Trophoblast cell (in vitro differentiated cells and primary cell): ENCODE measurements around the gene GPHA2.

ENCODE experiments used
- DNase-seq, 2 donors: peaks; one replicate each; pipeline ENCODE4 v3.0.0-alpha.2; 2016
- H2AFZ ChIP-seq: 2 replicates; pipeline ENCODE4 v1.6.1; 2013; ENCODE audit warnings: low read length, moderate library complexity, mild to moderate bottlenecking; ENCODE audit not compliant: insufficient read depth, poor library complexity
- H2AK5ac ChIP-seq: 2 replicates; pipeline ENCODE4 v1.6.1; 2013; ENCODE audit warnings: mild to moderate bottlenecking, low read length
- H2BK120ac ChIP-seq: 2 replicates; pipeline ENCODE4 v1.6.1; 2013; ENCODE audit warnings: low read length, mild to moderate bottlenecking, moderate library complexity; ENCODE audit not compliant: insufficient read depth, poor library complexity
- H2BK12ac ChIP-seq: 2 replicates; pipeline ENCODE4 v1.6.1; 2013; ENCODE audit warnings: mild to moderate bottlenecking, low read length, moderate library complexity
- H2BK5ac ChIP-seq: 2 replicates; pipeline ENCODE4 v1.6.1; 2013; ENCODE audit warnings: low read length, low read depth, moderate library complexity, mild to moderate bottlenecking; ENCODE audit not compliant: poor library complexity
- H3K14ac ChIP-seq: 2 replicates; pipeline ENCODE4 v1.6.1; 2013; ENCODE audit warnings: mild to moderate bottlenecking, low read length
- H3K18ac ChIP-seq: 2 replicates; pipeline ENCODE4 v1.6.1; 2013; ENCODE audit warnings: mild to moderate bottlenecking, low read length
- H3K23ac ChIP-seq: 2 replicates; pipeline ENCODE4 v1.6.1; 2013; ENCODE audit warnings: low read length
- H3K27ac ChIP-seq: 2 replicates; pipeline ENCODE4 v1.5.1; 2013; ENCODE audit warnings: low read depth, mild to moderate bottlenecking, inconsistent platforms, low read length, moderate library complexity
- H3K27me3 ChIP-seq: 2 replicates; pipeline ENCODE4 v1.6.1; 2013; ENCODE audit warnings: inconsistent platforms, mild to moderate bottlenecking, low read length, moderate library complexity; ENCODE audit not compliant: insufficient read depth
- H3K36me3 ChIP-seq, 2 experiments: 1 replicate in 1 of 2; 2 replicates in 1 of 2; pipeline ENCODE4 v1.6.1; 2013; ENCODE audit warnings: low read length in 2 of 2, mild to moderate bottlenecking in 2 of 2, moderate library complexity in 1 of 2; ENCODE audit not compliant: insufficient read depth in 2 of 2, control insufficient read depth in 1 of 2
- H3K4ac ChIP-seq: 2 replicates; pipeline ENCODE4 v1.6.1; 2013; ENCODE audit warnings: low read depth, mild to moderate bottlenecking, low read length, moderate library complexity
- H3K4me1 ChIP-seq, 2 experiments: 1 replicate in 1 of 2; 2 replicates in 1 of 2; pipeline ENCODE4 v1.6.1; 2013; ENCODE audit warnings: low read length in 2 of 2, mild to moderate bottlenecking in 2 of 2, moderate library complexity in 1 of 2; ENCODE audit not compliant: insufficient read depth in 2 of 2, control insufficient read depth in 1 of 2
- H3K4me2 ChIP-seq: 2 replicates; pipeline ENCODE4 v1.6.1; 2013; ENCODE audit warnings: inconsistent platforms, mild to moderate bottlenecking, low read length, moderate library complexity
- H3K4me3 ChIP-seq: 2 replicates; pipeline ENCODE4 v1.5.1; 2013; ENCODE audit warnings: mild to moderate bottlenecking, low read depth, low read length, inconsistent platforms
- H3K79me1 ChIP-seq: one replicate; pipeline ENCODE4 v1.6.1; 2013; ENCODE audit warnings: low read length
- H3K79me2 ChIP-seq: 2 replicates; pipeline ENCODE4 v1.6.1; 2013; ENCODE audit warnings: low read length, mild to moderate bottlenecking; ENCODE audit not compliant: control insufficient read depth, insufficient read depth, poor library complexity
- H3K9ac ChIP-seq: 2 replicates; pipeline ENCODE4 v1.6.1; 2013; ENCODE audit warnings: mild to moderate bottlenecking, low read length
- H3K9me3 ChIP-seq: 2 replicates; pipeline ENCODE4 v1.6.1; 2013; ENCODE audit warnings: low read depth, mild to moderate bottlenecking, control low read depth, inconsistent platforms, low read length; ENCODE audit not compliant: insufficient read depth
- H4K12ac ChIP-seq: 2 replicates; pipeline ENCODE4 v1.6.1; 2013; ENCODE audit warnings: low read depth, mild to moderate bottlenecking, low read length, moderate library complexity
- H4K8ac ChIP-seq: 2 replicates; pipeline ENCODE4 v1.6.1; 2013; ENCODE audit warnings: low read depth, mild to moderate bottlenecking, low read length, moderate library complexity
- H4K91ac ChIP-seq: one replicate; pipeline ENCODE4 v1.6.1; 2013; ENCODE audit warnings: low read depth, mild to moderate bottlenecking, low read length, moderate library complexity
- WGBS: extraction: QIAGEN DNeasy Blood & Tissue Kit; methylation state at CpG from one replicate; pipeline ENCODE4 v1.1.7; 2013; ENCODE audit warnings: missing lambda C conversion rate; ENCODE audit not compliant: insufficient read length, insufficient coverage; ENCODE audit errors: extremely low coverage; 5-methylcytosine and 5-hydroxymethylcytosine counted together

GPHA2 gene

GRCh38 chr11:64900263-64900678, 35.4 kb downstream of the GPHA2 start:
- no peak overlapping the region for H2AFZ ChIP-seq
- H3K4me3 ChIP-seq, result no peak overlapping the region
- no peaks in the 10 kb centered on the region for H3K27me3 ChIP-seq
- no peak overlapping the region for H3K4me2 ChIP-seq
- no peak overlapping the region for H4K8ac ChIP-seq
- no peak overlapping the region for H2BK12ac ChIP-seq
- H2AK5ac ChIP-seq, result no peak overlapping the region
- peaks cover 3% of the 10 kb centered on the region for H3K9me3 ChIP-seq
- H3K4ac ChIP-seq, result no peak overlapping the region
- H3K4me1 ChIP-seq, result no peaks in the 10 kb centered on the region
- H3K27ac ChIP-seq, result no peak overlapping the region
- no peaks in the 10 kb centered on the region for H3K79me2 ChIP-seq
- H3K36me3 ChIP-seq, result peaks cover 76 to 78% of the 10 kb centered on the region in 2 experiments
- no CpG with 5 or more reads among the region's 14 CpGs for WGBS
- no peak overlapping the region for H4K12ac ChIP-seq
- no peak overlapping the region for H3K14ac ChIP-seq
- no peak for DNase-seq
- H3K18ac ChIP-seq, result no peak overlapping the region
- H3K23ac ChIP-seq, result no peak overlapping the region
- H3K9ac ChIP-seq, result no peak overlapping the region
- H2BK120ac ChIP-seq, result no peak overlapping the region
- H4K91ac ChIP-seq, result no peak overlapping the region
- no peak overlapping the region for H2BK5ac ChIP-seq
- H3K79me1 ChIP-seq, result no peaks in the 10 kb centered on the region

- no peak for DNase-seq
- Histone ChIP-seq H4K8ac (no peak overlapping the region), H3K27ac (no peak overlapping the region), H3K18ac (no peak overlapping the region), H3K23ac (no peak overlapping the region), H3K14ac (no peak overlapping the region), H3K4ac (no peak overlapping the region), H2AFZ (no peak overlapping the region), H3K27me3 (no peaks in the 10 kb centered on the region), H3K4me1 (no peaks in the 10 kb centered on the region), H2BK120ac (no peak overlapping the region), H2BK5ac (no peak overlapping the region), H3K4me3 (no peak overlapping the region), H3K36me3 (peaks cover 81% of the 10 kb centered on the region in 2 experiments), H3K9ac (no peak overlapping the region), H2BK12ac (no peak overlapping the region), H4K91ac (no peak overlapping the region), H3K79me2 (no peaks in the 10 kb centered on the region), H3K9me3 (peaks cover 3% of the 10 kb centered on the region), H4K12ac (no peak overlapping the region), H2AK5ac (no peak overlapping the region), H3K4me2 (no peak overlapping the region), H3K79me1 (no peaks in the 10 kb centered on the region)
- no CpG with 5 or more reads among the region's 19 CpGs for WGBS
These were observed 37.2 kb downstream of the GPHA2 start for GRCh38 chr11:64898541-64898940.

GRCh38 chr11:64898076-64898445, 37.6 kb downstream of the GPHA2 start:
- Histone ChIP-seq H4K12ac (no peak overlapping the region), H3K23ac (no peak overlapping the region), H3K79me1 (no peaks in the 10 kb centered on the region), H2BK12ac (no peak overlapping the region), H3K4me1 (no peaks in the 10 kb centered on the region), H2BK120ac (no peak overlapping the region), H2AK5ac (no peak overlapping the region), H4K8ac (no peak overlapping the region), H3K27me3 (no peaks in the 10 kb centered on the region), H2AFZ (no peak overlapping the region), H3K9ac (no peak overlapping the region), H3K4ac (no peak overlapping the region), H4K91ac (no peak overlapping the region), H2BK5ac (no peak overlapping the region), H3K79me2 (no peaks in the 10 kb centered on the region), H3K9me3 (peaks cover 3% of the 10 kb centered on the region), H3K36me3 (peaks cover 76 to 78% of the 10 kb centered on the region in 2 experiments), H3K4me2 (no peak overlapping the region), H3K18ac (no peak overlapping the region), H3K14ac (no peak overlapping the region), H3K27ac (no peak overlapping the region), H3K4me3 (no peak overlapping the region)
- no CpG with 5 or more reads among the region's 9 CpGs for WGBS
- DNase-seq, result no peak

- Histone ChIP-seq H4K91ac (no peak overlapping the region), H2BK120ac (no peak overlapping the region), H3K79me2 (no peaks in the 10 kb centered on the region), H4K12ac (no peak overlapping the region), H3K27me3 (no peaks in the 10 kb centered on the region), H2AFZ (no peak overlapping the region), H3K9me3 (peaks cover 3% of the 10 kb centered on the region), H3K14ac (no peak overlapping the region), H3K4me3 (no peak overlapping the region), H2BK5ac (no peak overlapping the region), H3K9ac (no peak overlapping the region), H3K27ac (no peak overlapping the region), H4K8ac (no peak overlapping the region), H2BK12ac (no peak overlapping the region), H3K4ac (no peak overlapping the region), H2AK5ac (no peak overlapping the region), H3K79me1 (no peaks in the 10 kb centered on the region), H3K4me2 (no peak overlapping the region), H3K36me3 (peaks cover 70 to 73% of the 10 kb centered on the region in 2 experiments), H3K23ac (no peak overlapping the region), H3K18ac (no peak overlapping the region), H3K4me1 (no peaks in the 10 kb centered on the region)
- no CpG with 5 or more reads among the region's 19 CpGs for WGBS
- DNase-seq, result no peak
These were observed 38.2 kb downstream of the GPHA2 start for GRCh38 chr11:64897381-64898075.
